Nephron progenitor cell (in vitro differentiated cells): ENCODE measurements around the gene PIK3R1.

Experiments used
- DNase-seq: peaks from one replicate; pipeline ENCODE4 v3.0.0; 2021
- H3K27ac Mint-ChIP-seq: 2 replicates; pipeline ENCODE4 v1.8.0; 2021; ENCODE audit warnings: mild to moderate bottlenecking, moderate library complexity, mixed read lengths
- H3K27me3 Mint-ChIP-seq: 2 replicates; pipeline ENCODE4 v1.8.0; 2021; ENCODE audit warnings: mild to moderate bottlenecking, low read depth, mixed read lengths; ENCODE audit not compliant: poor library complexity
- H3K36me3 Mint-ChIP-seq: 2 replicates; pipeline ENCODE4 v1.8.0; 2021; ENCODE audit warnings: low read depth, mixed read lengths
- H3K4me1 Mint-ChIP-seq: 2 replicates; pipeline ENCODE4 v1.8.0; 2021; ENCODE audit warnings: mixed read lengths
- H3K4me3 Mint-ChIP-seq: 2 replicates; pipeline ENCODE4 v1.8.0; 2021; ENCODE audit warnings: mild to moderate bottlenecking, moderate library complexity, mixed read lengths
- H3K9me3 Mint-ChIP-seq: 2 replicates; pipeline ENCODE4 v1.8.0; 2021; ENCODE audit warnings: mild to moderate bottlenecking, moderate library complexity, mixed read lengths
- TF ChIP-seq, protein P1 (sequence below): fragments of 200-600 bp; sonication (generic); IDR thresholded peaks from 2 replicates; pipeline ENCODE4 v1.5.0; 2021; ENCODE audit warnings: antibody characterized with exemption

Gene PIK3R1

GRCh38 chr5:68335075-68335474 is 119.5 kb downstream of the PIK3R1 start:
- Mint-ChIP-seq H3K27me3 (peaks cover 4% of the 10 kb centered on the region), H3K4me1 (no peaks in the 10 kb centered on the region), H3K4me3 (no peak overlapping the region), H3K27ac (no peak overlapping the region), H3K9me3 (peaks cover 11% of the 10 kb centered on the region), H3K36me3 (no peaks in the 10 kb centered on the region)
- TF ChIP-seq, protein P1, sequence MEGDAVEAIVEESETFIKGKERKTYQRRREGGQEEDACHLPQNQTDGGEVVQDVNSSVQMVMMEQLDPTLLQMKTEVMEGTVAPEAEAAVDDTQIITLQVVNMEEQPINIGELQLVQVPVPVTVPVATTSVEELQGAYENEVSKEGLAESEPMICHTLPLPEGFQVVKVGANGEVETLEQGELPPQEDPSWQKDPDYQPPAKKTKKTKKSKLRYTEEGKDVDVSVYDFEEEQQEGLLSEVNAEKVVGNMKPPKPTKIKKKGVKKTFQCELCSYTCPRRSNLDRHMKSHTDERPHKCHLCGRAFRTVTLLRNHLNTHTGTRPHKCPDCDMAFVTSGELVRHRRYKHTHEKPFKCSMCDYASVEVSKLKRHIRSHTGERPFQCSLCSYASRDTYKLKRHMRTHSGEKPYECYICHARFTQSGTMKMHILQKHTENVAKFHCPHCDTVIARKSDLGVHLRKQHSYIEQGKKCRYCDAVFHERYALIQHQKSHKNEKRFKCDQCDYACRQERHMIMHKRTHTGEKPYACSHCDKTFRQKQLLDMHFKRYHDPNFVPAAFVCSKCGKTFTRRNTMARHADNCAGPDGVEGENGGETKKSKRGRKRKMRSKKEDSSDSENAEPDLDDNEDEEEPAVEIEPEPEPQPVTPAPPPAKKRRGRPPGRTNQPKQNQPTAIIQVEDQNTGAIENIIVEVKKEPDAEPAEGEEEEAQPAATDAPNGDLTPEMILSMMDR = no peak
- DNase-seq = no peak

- no peak for DNase-seq
- H3K9me3 Mint-ChIP-seq = peaks cover 11% of the 10 kb centered on the region
Observed at GRCh38 chr5:68336200-68336599, 120.6 kb downstream of the PIK3R1 start.

DNA sequence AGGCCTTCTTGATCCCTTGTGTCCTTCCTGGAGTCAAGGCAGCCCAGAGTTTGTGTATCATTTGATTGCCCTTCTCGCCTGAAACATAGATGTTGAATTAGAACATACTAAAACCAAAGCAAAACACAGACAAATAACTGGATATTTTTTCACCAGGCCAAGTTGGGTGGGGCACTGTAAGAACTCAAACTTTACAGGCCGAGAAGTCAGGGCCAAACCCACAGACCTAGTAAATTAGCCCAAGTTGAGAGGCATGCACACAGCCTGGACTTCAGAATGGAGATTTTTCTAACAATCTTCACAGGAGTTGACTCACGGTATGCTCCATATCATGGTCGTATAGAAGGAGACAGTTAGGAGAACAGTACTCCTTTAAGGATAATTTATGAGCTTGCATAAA is 121.7 kb downstream of the PIK3R1 start:
- TF ChIP-seq, protein P1 = no peak
- Mint-ChIP-seq H3K9me3 (peaks cover 11% of the 10 kb centered on the region), H3K4me1 (no peaks in the 10 kb centered on the region), H3K27me3 (peaks cover 4% of the 10 kb centered on the region), H3K27ac (no peak overlapping the region), H3K4me3 (no peak overlapping the region), H3K36me3 (no peaks in the 10 kb centered on the region)
- no peak for DNase-seq

More at GRCh38 chr5:68336200-68336599, 120.6 kb downstream of the PIK3R1 start:
- Mint-ChIP-seq H3K27me3 (peaks cover 4% of the 10 kb centered on the region), H3K27ac (no peak overlapping the region), H3K4me3 (no peak overlapping the region), H3K4me1 (no peaks in the 10 kb centered on the region), H3K36me3 (no peaks in the 10 kb centered on the region)
- TF ChIP-seq, protein P1 = no peak

DNA sequence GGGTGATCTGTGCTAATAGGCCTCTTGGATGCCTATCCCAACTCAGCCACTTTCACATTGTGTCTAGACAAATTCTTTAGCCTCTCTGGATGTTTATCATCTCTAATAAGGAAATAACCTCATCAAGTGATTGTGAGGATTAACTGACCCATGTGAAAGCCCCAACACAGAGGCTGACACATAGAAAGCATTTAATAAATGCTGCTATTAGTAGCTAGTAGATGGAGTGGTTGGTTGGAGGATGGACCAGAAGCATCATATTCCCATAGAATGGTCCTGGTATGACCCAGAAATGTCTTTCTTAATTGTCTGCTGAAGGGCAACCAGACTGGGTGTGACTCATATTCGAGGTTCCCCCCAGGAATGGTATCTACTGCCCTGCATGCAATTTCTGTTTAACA is 124.4 kb downstream of the PIK3R1 start:
- DNase-seq = no peak
- H3K27me3 Mint-ChIP-seq = peaks cover 4% of the 10 kb centered on the region
- no peaks in the 10 kb centered on the region for H3K36me3 Mint-ChIP-seq
- no peak overlapping the region for H3K4me3 Mint-ChIP-seq
- peaks cover 8% of the 10 kb centered on the region for H3K9me3 Mint-ChIP-seq
- no peaks in the 10 kb centered on the region for H3K4me1 Mint-ChIP-seq
- no peak overlapping the region for H3K27ac Mint-ChIP-seq
- TF ChIP-seq, protein P1 = no peak

- Mint-ChIP-seq H3K4me1 (no peaks in the 10 kb centered on the region), H3K36me3 (no peaks in the 10 kb centered on the region), H3K27ac (no peak overlapping the region), H3K9me3 (no peaks in the 10 kb centered on the region), H3K27me3 (peaks cover 3% of the 10 kb centered on the region), H3K4me3 (no peak overlapping the region)
- TF ChIP-seq, protein P1 = no peak
- no peak for DNase-seq
Observed at GRCh38 chr5:68341006-68341405, 125.5 kb downstream of the PIK3R1 start.

- no peak overlapping the region for H3K4me3 Mint-ChIP-seq
- H3K27me3 Mint-ChIP-seq = no peaks in the 10 kb centered on the region
- no peak overlapping the region for H3K27ac Mint-ChIP-seq
- no peaks in the 10 kb centered on the region for H3K4me1 Mint-ChIP-seq
- DNase-seq = no peak
- no peaks in the 10 kb centered on the region for H3K36me3 Mint-ChIP-seq
- H3K9me3 Mint-ChIP-seq = peaks cover 12% of the 10 kb centered on the region
- TF ChIP-seq, protein P1 = no peak
Observed at GRCh38 chr5:68342693-68343092, 127.1 kb downstream of the PIK3R1 start.
